ENCODE data around the gene BMPER.
"Not testable (repeated sequence)": the region's sequence is repeated elsewhere in the genome, so short reads cannot be mapped to it uniquely, and the experiment has no call there.

Gene BMPER

GRCh38 chr7:34162677-34163076 is 257.3 kb downstream of the BMPER start:
- no peaks in the 10 kb centered on the region for H3K36me3 ChIP-seq (ENCODE audit: control insufficient read depth in 1 of 2, insufficient read depth in 2 of 2, low read length in 2 of 2)
- H3K27me3 ChIP-seq (ENCODE audit: control insufficient read depth in 1 of 2, insufficient read depth in 2 of 2, low read length in 2 of 2), result no peaks in the 10 kb centered on the region
- H3K9ac ChIP-seq (ENCODE audit: low read depth in 1 of 2, low read length in 2 of 2), result no peak overlapping the region
- H3K4me3 ChIP-seq (ENCODE audit: low read depth in 1 of 2, low read length in 2 of 2), result no peak overlapping the region
- no peak overlapping the region for H3K27ac ChIP-seq (ENCODE audit: low read depth, low read length)
- no peaks in the 10 kb centered on the region for H3K4me1 ChIP-seq (ENCODE audit: control insufficient read depth in 1 of 2, insufficient read depth in 2 of 2, low read length in 2 of 2)
- no peaks in the 10 kb centered on the region for H3K9me3 ChIP-seq (ENCODE audit: control insufficient read depth in 1 of 2, low read length in 2 of 2)

- Histone ChIP-seq H3K4me3 (ENCODE audit: low read depth in 1 of 2, low read length in 2 of 2) (no peak overlapping the region), H3K9me3 (ENCODE audit: control insufficient read depth in 1 of 2, low read length in 2 of 2) (no peaks in the 10 kb centered on the region), H3K27ac (ENCODE audit: low read depth, low read length) (no peak overlapping the region), H3K4me1 (ENCODE audit: control insufficient read depth in 1 of 2, insufficient read depth in 2 of 2, low read length in 2 of 2) (no peaks in the 10 kb centered on the region), H3K9ac (ENCODE audit: low read depth in 1 of 2, low read length in 2 of 2) (no peak overlapping the region), H3K27me3 (ENCODE audit: control insufficient read depth in 1 of 2, insufficient read depth in 2 of 2, low read length in 2 of 2) (no peaks in the 10 kb centered on the region), H3K36me3 (ENCODE audit: control insufficient read depth in 1 of 2, insufficient read depth in 2 of 2, low read length in 2 of 2) (no peaks in the 10 kb centered on the region)
Observed at GRCh38 chr7:34163956-34164355, 258.6 kb downstream of the BMPER start.

- Histone ChIP-seq H3K9me3 (ENCODE audit: control insufficient read depth in 1 of 2, low read length in 2 of 2) (no peaks in the 10 kb centered on the region), H3K36me3 (ENCODE audit: control insufficient read depth in 1 of 2, insufficient read depth in 2 of 2, low read length in 2 of 2) (no peaks in the 10 kb centered on the region), H3K9ac (ENCODE audit: low read depth in 1 of 2, low read length in 2 of 2) (no peak overlapping the region), H3K27ac (ENCODE audit: low read depth, low read length) (no peak overlapping the region), H3K27me3 (ENCODE audit: control insufficient read depth in 1 of 2, insufficient read depth in 2 of 2, low read length in 2 of 2) (no peaks in the 10 kb centered on the region), H3K4me3 (ENCODE audit: low read depth in 1 of 2, low read length in 2 of 2) (no peak overlapping the region), H3K4me1 (ENCODE audit: control insufficient read depth in 1 of 2, insufficient read depth in 2 of 2, low read length in 2 of 2) (no peaks in the 10 kb centered on the region)
Observed at GRCh38 chr7:34165466-34165865, 260.1 kb downstream of the BMPER start.

- no peaks in the 10 kb centered on the region for H3K4me1 ChIP-seq (ENCODE audit: control insufficient read depth in 1 of 2, insufficient read depth in 2 of 2, low read length in 2 of 2)
- no peaks in the 10 kb centered on the region for H3K27me3 ChIP-seq (ENCODE audit: control insufficient read depth in 1 of 2, insufficient read depth in 2 of 2, low read length in 2 of 2)
- H3K9me3 ChIP-seq (ENCODE audit: control insufficient read depth in 1 of 2, low read length in 2 of 2), result no peaks in the 10 kb centered on the region
- no peak overlapping the region for H3K4me3 ChIP-seq (ENCODE audit: low read depth in 1 of 2, low read length in 2 of 2)
- no peaks in the 10 kb centered on the region for H3K36me3 ChIP-seq (ENCODE audit: control insufficient read depth in 1 of 2, insufficient read depth in 2 of 2, low read length in 2 of 2)
- H3K9ac ChIP-seq (ENCODE audit: low read depth in 1 of 2, low read length in 2 of 2), result no peak overlapping the region
- H3K27ac ChIP-seq (ENCODE audit: low read depth, low read length), result no peak overlapping the region
Observed at GRCh38 chr7:34165927-34166550, 260.7 kb downstream of the BMPER start.

GRCh38 chr7:34168013-34168412 is 262.7 kb downstream of the BMPER start:
- H3K9me3 ChIP-seq (ENCODE audit: control insufficient read depth in 1 of 2, low read length in 2 of 2), result no peaks in the 10 kb centered on the region
- H3K27ac ChIP-seq (ENCODE audit: low read depth, low read length), result no peak overlapping the region
- no peak overlapping the region for H3K9ac ChIP-seq (ENCODE audit: low read depth in 1 of 2, low read length in 2 of 2)
- H3K4me3 ChIP-seq (ENCODE audit: low read depth in 1 of 2, low read length in 2 of 2), result no peak overlapping the region
- H3K4me1 ChIP-seq (ENCODE audit: control insufficient read depth in 1 of 2, insufficient read depth in 2 of 2, low read length in 2 of 2), result no peaks in the 10 kb centered on the region
- H3K36me3 ChIP-seq (ENCODE audit: control insufficient read depth in 1 of 2, insufficient read depth in 2 of 2, low read length in 2 of 2), result no peaks in the 10 kb centered on the region
- H3K27me3 ChIP-seq (ENCODE audit: control insufficient read depth in 1 of 2, insufficient read depth in 2 of 2, low read length in 2 of 2), result no peaks in the 10 kb centered on the region

GRCh38 chr7:34174688-34175616 is 269.6 kb downstream of the BMPER start:
- H3K4me1 ChIP-seq (ENCODE audit: control insufficient read depth in 1 of 2, insufficient read depth in 2 of 2, low read length in 2 of 2); H3K36me3 ChIP-seq (ENCODE audit: control insufficient read depth in 1 of 2, insufficient read depth in 2 of 2, low read length in 2 of 2); H3K9me3 ChIP-seq (ENCODE audit: control insufficient read depth in 1 of 2, low read length in 2 of 2); H3K4me3 ChIP-seq (ENCODE audit: low read depth in 1 of 2, low read length in 2 of 2); H3K27me3 ChIP-seq (ENCODE audit: control insufficient read depth in 1 of 2, insufficient read depth in 2 of 2, low read length in 2 of 2); H3K27ac ChIP-seq (ENCODE audit: low read depth, low read length); H3K9ac ChIP-seq (ENCODE audit: low read depth in 1 of 2, low read length in 2 of 2): not testable (repeated sequence)

GRCh38 chr7:34175837-34176236 is 270.5 kb downstream of the BMPER start:
- Histone ChIP-seq H3K27me3 (ENCODE audit: control insufficient read depth in 1 of 2, insufficient read depth in 2 of 2, low read length in 2 of 2) (no peaks in the 10 kb centered on the region), H3K4me1 (ENCODE audit: control insufficient read depth in 1 of 2, insufficient read depth in 2 of 2, low read length in 2 of 2) (no peaks in the 10 kb centered on the region), H3K9me3 (ENCODE audit: control insufficient read depth in 1 of 2, low read length in 2 of 2) (no peaks in the 10 kb centered on the region), H3K9ac (ENCODE audit: low read depth in 1 of 2, low read length in 2 of 2) (no peak overlapping the region), H3K27ac (ENCODE audit: low read depth, low read length) (no peak overlapping the region), H3K4me3 (ENCODE audit: low read depth in 1 of 2, low read length in 2 of 2) (no peak overlapping the region), H3K36me3 (ENCODE audit: control insufficient read depth in 1 of 2, insufficient read depth in 2 of 2, low read length in 2 of 2) (no peaks in the 10 kb centered on the region)

GRCh38 chr7:34177476-34177875 is 272.1 kb downstream of the BMPER start:
- Histone ChIP-seq H3K36me3 (ENCODE audit: control insufficient read depth in 1 of 2, insufficient read depth in 2 of 2, low read length in 2 of 2) (no peaks in the 10 kb centered on the region), H3K27ac (ENCODE audit: low read depth, low read length) (no peak overlapping the region), H3K4me3 (ENCODE audit: low read depth in 1 of 2, low read length in 2 of 2) (no peak overlapping the region), H3K9ac (ENCODE audit: low read depth in 1 of 2, low read length in 2 of 2) (no peak overlapping the region), H3K27me3 (ENCODE audit: control insufficient read depth in 1 of 2, insufficient read depth in 2 of 2, low read length in 2 of 2) (no peaks in the 10 kb centered on the region), H3K4me1 (ENCODE audit: control insufficient read depth in 1 of 2, insufficient read depth in 2 of 2, low read length in 2 of 2) (no peaks in the 10 kb centered on the region), H3K9me3 (ENCODE audit: control insufficient read depth in 1 of 2, low read length in 2 of 2) (no peaks in the 10 kb centered on the region)

- Histone ChIP-seq H3K27me3 (ENCODE audit: control insufficient read depth in 1 of 2, insufficient read depth in 2 of 2, low read length in 2 of 2) (no peaks in the 10 kb centered on the region), H3K4me3 (ENCODE audit: low read depth in 1 of 2, low read length in 2 of 2) (no peak overlapping the region), H3K36me3 (ENCODE audit: control insufficient read depth in 1 of 2, insufficient read depth in 2 of 2, low read length in 2 of 2) (no peaks in the 10 kb centered on the region), H3K27ac (ENCODE audit: low read depth, low read length) (no peak overlapping the region), H3K4me1 (ENCODE audit: control insufficient read depth in 1 of 2, insufficient read depth in 2 of 2, low read length in 2 of 2) (no peaks in the 10 kb centered on the region), H3K9me3 (ENCODE audit: control insufficient read depth in 1 of 2, low read length in 2 of 2) (no peaks in the 10 kb centered on the region), H3K9ac (ENCODE audit: low read depth in 1 of 2, low read length in 2 of 2) (no peak overlapping the region)
Observed at GRCh38 chr7:34181271-34181958, 276.1 kb downstream of the BMPER start.

- no peak overlapping the region for H3K9ac ChIP-seq (ENCODE audit: low read depth in 1 of 2, low read length in 2 of 2)
- H3K36me3 ChIP-seq (ENCODE audit: control insufficient read depth in 1 of 2, insufficient read depth in 2 of 2, low read length in 2 of 2), result no peaks in the 10 kb centered on the region
- no peak overlapping the region for H3K27ac ChIP-seq (ENCODE audit: low read depth, low read length)
- H3K4me1 ChIP-seq (ENCODE audit: control insufficient read depth in 1 of 2, insufficient read depth in 2 of 2, low read length in 2 of 2), result no peaks in the 10 kb centered on the region
- no peaks in the 10 kb centered on the region for H3K27me3 ChIP-seq (ENCODE audit: control insufficient read depth in 1 of 2, insufficient read depth in 2 of 2, low read length in 2 of 2)
- no peak overlapping the region for H3K4me3 ChIP-seq (ENCODE audit: low read depth in 1 of 2, low read length in 2 of 2)
- H3K9me3 ChIP-seq (ENCODE audit: control insufficient read depth in 1 of 2, low read length in 2 of 2), result no peaks in the 10 kb centered on the region
Observed at GRCh38 chr7:34184466-34184865, 279.1 kb downstream of the BMPER start.

Data from duodenal mucosa (tissue), 2 donors.